Pulmonary artery endothelial cell (primary cell): Measurements from ENCODE around the gene EPHB4. TPM values are rescaled to one million over a fixed set of nuclear protein-coding genes. Genes with fewer than 3 reads are reported as not detected.
"Not testable (repeated sequence)": the region's sequence is repeated elsewhere in the genome, so short reads cannot be mapped to it uniquely, and the experiment has no call there.

Source experiments
- DNase-seq: peaks from one replicate; pipeline ENCODE4 v3.0.0-alpha.2; 2011; ENCODE audit warnings: low read depth, low spot score
- total RNA-seq: library from RNA; depleted of rRNA; stranded (reverse); fragments of >200 nt; gene quantifications from 2 replicates; pipeline ENCODE4 v1.2.3, GENCODE V29; 2014

The EPHB4 gene
- total RNA-seq, 1 donor from 2014 or later, result 184 TPM

DNA sequence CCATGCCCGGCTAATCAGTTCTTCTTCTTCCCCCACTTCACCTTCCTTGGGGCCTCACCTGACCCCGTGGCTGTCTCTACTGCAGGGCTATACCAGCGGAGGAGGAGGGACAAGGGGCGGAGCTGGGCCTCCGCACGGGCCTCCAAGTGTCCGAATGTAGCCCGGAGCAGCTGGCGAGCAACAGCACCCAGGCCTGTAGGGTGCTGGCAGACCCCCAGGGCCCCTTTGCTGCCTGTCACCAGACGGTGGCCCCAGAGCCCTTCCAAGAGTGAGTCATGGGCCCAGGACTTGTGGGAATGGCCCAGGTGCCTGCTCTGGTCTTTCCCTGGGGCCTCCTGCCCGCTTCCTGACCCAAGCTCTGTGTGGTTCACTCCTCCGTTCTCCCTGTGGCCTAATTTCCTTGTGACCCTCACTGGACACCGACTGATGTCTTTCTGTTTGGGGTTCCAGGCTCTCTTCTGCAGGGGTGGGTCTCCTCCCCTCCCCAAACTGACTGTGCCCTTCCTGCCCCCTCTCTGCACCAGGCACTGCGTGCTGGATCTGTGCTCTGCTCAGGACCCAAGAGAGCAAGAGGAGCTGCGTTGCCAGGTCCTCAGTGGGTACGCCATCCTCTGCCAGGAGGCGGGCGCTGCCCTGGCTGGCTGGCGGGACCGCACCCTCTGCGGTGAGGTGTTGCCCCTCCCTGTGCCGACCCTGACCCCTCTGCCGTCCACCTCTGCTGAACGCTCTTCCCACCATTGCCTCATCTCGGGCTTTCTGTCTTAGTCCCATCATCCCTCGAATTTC is 35.2 kb downstream of the EPHB4 start:
- no peak for DNase-seq

- DNase-seq, result no peak
These were observed 38.3 kb downstream of the EPHB4 start for GRCh38 chr7:100789055-100789454.

DNA sequence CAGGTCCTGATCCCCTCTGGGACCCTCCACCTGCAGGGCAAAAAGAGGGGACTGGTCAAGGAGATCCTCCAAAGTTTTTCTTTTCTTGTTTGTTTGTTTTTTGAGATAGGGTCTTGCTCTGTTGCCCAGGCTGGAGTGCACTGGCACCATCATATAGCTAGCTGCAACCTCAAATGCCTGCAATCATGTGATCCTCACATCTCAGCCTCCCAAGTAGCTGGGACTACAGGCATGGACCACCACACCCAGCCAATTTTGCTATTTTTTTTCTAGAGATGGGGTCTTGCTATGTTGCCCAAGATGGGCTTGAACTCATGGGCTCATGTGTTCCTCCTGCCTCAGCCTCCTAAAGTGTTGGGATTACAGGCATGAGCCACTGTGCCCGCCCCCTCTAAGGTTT is 41.0 kb downstream of the EPHB4 start:
- DNase-seq, result no peak

GRCh38 chr7:100785878-100786277 is 41.4 kb downstream of the EPHB4 start:
- no peak for DNase-seq

DNA sequence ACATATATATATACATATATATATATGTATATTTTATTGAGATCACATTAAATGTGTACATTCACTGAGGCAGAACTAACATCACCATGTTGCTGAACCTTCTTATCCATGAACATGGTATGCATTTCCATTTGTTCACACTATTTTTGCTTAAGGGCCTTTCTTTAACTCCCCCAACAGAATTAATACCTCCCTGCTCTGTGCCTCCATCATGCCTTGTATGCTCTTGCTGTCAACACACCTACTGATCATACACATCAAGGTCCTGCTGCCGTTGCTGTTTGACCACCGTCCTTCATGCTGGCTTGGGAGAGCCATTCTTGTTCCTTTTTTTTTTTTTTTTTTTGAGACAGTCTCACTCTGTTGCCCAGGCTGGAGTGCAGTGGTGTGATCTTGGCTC is 43.5 kb downstream of the EPHB4 start:
- no peak for DNase-seq

- DNase-seq, result no peak
These were observed 46.1 kb downstream of the EPHB4 start for GRCh38 chr7:100781255-100781654.

DNA sequence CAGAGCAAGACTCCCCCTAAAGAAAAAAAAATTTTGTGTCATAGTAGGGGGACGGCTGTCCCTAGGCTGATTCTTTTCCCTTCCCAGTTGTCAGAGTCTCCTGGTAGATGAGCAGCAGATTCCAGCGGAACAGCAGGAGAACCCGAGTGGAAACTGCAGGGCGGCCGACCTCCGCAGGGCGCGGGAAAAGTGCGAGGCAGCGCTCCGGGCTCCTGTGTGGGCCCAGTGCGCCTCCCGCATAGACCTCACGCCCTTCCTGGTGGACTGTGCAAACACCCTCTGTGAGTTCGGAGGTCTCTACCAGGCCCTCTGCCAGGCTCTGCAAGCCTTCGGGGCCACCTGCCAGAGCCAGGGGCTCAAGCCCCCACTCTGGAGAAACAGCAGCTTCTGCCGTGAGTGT is 48.0 kb downstream of the EPHB4 start:
- DNase-seq, result no peak

DNA sequence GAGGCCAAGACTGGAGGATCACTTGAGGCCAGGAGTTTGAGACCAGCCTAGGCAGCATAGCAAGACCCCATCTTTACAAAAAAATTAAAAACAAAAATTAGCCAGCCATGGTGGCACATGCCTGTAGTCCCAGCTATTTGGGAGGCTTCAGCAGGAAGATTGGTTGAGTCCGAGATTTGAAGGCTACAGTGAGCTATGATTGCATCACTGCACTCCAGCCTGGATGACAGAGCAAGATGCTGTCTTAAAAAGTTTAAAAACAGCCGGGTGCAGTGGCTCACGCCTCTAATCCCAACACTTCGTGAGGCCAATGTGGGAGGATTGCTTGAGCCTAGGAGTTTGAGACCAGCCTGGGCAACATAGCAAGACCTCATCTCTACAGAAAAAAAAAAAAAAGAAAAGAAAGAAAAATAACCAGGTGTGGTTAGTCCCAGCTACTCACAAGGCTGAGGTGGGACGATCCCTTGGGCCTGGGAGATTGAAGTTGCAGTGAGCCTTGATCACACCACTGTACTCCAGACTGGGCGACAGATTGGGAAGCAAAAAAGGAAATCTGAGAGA is 49.2 kb downstream of the EPHB4 start:
- no peak for DNase-seq

DNA sequence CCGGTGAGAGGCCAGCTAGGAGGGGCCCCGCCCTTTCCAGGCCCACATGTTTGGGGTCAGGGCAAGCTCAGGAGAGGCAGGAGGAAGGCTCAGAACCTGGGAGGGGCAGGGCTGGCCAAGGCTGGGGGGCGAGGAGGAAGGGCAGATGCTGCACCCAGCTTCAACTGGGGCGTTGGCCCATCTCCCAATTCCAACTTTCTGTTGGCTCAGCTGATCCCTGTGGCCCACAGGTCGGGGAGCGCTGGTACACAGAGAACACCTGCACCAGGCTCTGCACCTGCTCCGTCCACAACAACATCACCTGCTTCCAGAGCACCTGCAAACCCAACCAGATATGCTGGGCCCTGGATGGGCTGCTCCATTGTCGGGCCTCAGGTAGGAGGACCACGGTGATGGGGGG is 53.8 kb downstream of the EPHB4 start:
- DNase-seq, result no peak

- DNase-seq, result no peak
These were observed 58.5 kb downstream of the EPHB4 start for GRCh38 chr7:100768784-100769183.

GRCh38 chr7:100765250-100765649 is 62.1 kb downstream of the EPHB4 start:
- no peak for DNase-seq

- no peak for DNase-seq
These were observed 62.5 kb downstream of the EPHB4 start for GRCh38 chr7:100764841-100765240.

DNA sequence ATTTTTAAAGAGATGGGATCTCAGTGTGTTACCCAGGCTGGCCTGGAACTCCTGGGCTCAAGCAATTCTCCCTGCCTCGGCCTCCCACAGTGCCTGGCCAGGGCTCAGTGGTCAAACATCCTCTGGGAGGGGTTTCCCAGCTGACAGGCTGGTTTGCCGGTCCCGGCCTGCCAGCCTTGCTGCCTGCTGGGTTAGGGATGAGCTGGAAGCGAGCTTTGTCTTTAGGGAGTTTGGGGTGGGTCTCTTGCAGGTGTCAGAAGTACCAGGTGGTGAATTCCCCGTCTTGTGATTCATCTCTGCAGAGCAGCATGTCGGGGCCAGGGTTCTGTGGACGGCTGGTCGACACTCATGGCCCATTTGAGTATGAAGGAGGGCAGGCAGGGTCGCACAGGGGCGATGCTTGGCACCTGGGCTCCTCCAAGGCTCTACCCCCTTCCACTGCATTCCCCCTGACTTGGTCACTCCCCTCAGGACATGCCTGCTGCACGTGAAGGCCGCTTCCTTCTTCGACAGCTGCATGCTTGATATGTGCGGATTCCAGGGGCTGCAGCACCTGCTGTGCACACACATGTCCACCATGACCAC is 63.7 kb downstream of the EPHB4 start:
- DNase-seq, result no peak

DNA sequence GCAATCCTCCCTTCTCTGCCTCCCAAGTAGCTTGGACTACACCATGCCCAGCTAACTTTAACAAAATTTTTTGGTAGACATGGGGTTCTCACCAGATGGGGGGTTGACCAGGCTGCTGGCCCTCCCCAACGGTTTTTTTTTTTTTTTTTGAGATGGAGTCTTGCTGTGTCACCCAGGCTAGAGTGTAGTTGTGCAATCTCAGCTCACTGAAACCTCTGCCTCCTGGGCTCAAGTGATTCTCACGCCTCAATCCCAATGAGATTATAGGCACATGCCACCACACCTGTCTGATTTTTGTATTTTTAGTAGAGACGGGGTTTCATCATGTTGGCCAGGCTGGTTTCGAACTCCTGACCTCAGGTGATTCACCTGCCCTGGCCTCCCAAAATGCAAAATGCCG is 64.5 kb downstream of the EPHB4 start:
- DNase-seq, result not testable (repeated sequence)

DNA sequence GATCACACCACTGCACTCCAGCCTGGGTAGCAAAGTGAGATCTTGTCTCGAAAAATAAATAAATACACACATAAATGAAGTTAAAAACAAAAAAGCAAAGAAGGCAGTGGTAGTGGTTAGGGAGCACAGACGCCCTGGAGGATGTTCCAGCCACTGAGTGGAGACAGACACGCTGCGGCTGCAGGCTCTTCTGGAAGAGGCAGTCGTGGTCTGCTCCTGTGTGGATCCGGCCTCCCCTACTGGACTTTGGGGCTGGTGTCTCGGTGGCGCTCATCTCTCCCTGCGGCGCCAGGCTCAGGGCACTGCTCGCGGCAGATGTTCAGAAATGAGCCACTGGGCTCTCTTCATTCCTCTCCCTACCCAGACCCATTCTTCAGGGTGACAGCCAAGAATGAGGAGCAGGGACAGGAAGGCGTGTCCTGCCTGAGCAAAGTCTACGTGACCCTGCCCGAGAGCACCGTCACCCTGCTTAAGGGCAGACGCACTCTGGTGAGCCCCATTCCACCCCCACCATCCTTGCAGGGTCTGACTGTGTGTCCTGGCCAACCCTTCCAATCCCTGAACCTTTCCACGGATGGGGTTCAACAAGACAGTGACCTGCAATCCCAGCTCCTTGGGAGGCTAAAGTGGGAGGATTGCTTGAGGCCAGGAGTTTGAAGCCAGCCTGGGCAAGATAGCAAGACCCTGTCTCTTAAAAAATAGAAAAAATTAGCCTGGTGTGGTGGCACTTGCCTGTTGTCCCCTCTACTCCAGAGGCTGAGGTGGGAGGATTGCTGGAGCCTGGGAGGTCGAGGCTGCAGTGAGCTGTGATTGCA is 67.8 kb downstream of the EPHB4 start:
- no peak for DNase-seq

DNA sequence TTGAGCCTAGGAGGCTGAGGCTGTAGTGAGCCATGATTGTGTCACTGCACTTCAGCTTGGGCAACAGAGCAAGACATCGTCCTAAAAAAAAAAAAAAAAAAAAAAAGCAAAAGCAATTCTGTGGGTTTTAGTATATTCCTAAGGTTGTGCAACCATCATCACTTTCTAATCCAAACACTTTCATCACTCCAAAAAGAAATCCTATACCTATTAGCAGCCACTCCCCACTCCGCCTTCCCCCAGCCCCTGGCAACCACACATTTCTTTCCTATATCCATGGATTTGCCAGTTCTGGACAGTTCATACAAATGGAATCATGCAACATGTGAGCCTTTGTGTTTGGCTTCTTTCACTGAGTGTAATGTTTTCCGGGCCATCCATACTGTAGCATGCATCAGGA is 73.6 kb downstream of the EPHB4 start:
- DNase-seq, result no peak

- DNase-seq, result no peak
These were observed 74.3 kb downstream of the EPHB4 start for GRCh38 chr7:100752994-100753393.

Other genes with a start within 250 kb of the EPHB4 start
- 7.3 and 9.6 TPM in 2 replicates for gene LRCH4, start 241.4 kb downstream of the EPHB4 start, total RNA-seq
- gene FBXO24, start 241.2 kb downstream of the EPHB4 start, total RNA-seq, result 0.07 and 0.74 TPM in 2 replicates
- 0.35 and 0.53 TPM in 2 replicates for gene PCOLCE, start 225.2 kb downstream of the EPHB4 start, total RNA-seq
- gene MOSPD3, start 215.0 kb downstream of the EPHB4 start, total RNA-seq, result 4.3 and 4.6 TPM in 2 replicates
- 0.33 and 0.85 TPM in 2 replicates for gene TFR2, start 186.0 kb downstream of the EPHB4 start, total RNA-seq
- not detected in 2 replicates for gene ACTL6B, start 171.1 kb downstream of the EPHB4 start, total RNA-seq
- 90.3 and 115 TPM in 2 replicates for gene GNB2, start 153.8 kb downstream of the EPHB4 start, total RNA-seq
- gene GIGYF1, start 133.3 kb downstream of the EPHB4 start, total RNA-seq, result 15.8 TPM in 2 replicates
- 54.5 and 54.6 TPM in 2 replicates for gene POP7, start 121.4 kb downstream of the EPHB4 start, total RNA-seq
- not detected in 2 replicates for gene EPO, start 107.1 kb downstream of the EPHB4 start, total RNA-seq
- not detected in 2 replicates for gene ZAN, start 93.9 kb downstream of the EPHB4 start, total RNA-seq
- gene SLC12A9, start 25.2 kb upstream of the EPHB4 start, total RNA-seq, result 29.2 and 30.9 TPM in 2 replicates
- 61.0 and 71.8 TPM in 2 replicates for gene TRIP6, start 39.9 kb upstream of the EPHB4 start, total RNA-seq
- 56.7 and 66.1 TPM in 2 replicates for gene SRRT, start 47.6 kb upstream of the EPHB4 start, total RNA-seq
- gene UFSP1, start 62.2 kb upstream of the EPHB4 start, total RNA-seq, result 2.5 and 2.6 TPM in 2 replicates
- gene ACHE, start 68.4 kb upstream of the EPHB4 start, total RNA-seq, result 0.33 and 0.81 TPM in 2 replicates
- not detected in 2 replicates for gene MUC3A, start 122.0 kb upstream of the EPHB4 start, total RNA-seq
- gene MUC12, start 142.0 kb upstream of the EPHB4 start, total RNA-seq, result under 0.01 TPM in 1 of 2 replicates, not detected in the other
- not detected in 2 replicates for gene MUC17, start 192.6 kb upstream of the EPHB4 start, total RNA-seq